Adrenal gland (tissue), 5 donors: ENCODE data around the gene SUV39H1.

Experiments used
- CTCF ChIP-seq, 6 experiments: fragments of 450-650 bp in 4 of 6; fragments of 200-600 bp in 2 of 6; sonication (generic) in 1 of 6; IDR thresholded peaks; 1 replicate in 5 of 6; 2 replicates in 1 of 6; pipeline versions ENCODE4 v1.5.1 to v1.8.0; 2016 to 2021; ENCODE audit warnings: antibody characterized with exemption in 6 of 6, mild to moderate bottlenecking in 2 of 6, moderate library complexity in 1 of 6
- POLR2A ChIP-seq, 2 donors: fragments of 450-650 bp; IDR thresholded peaks; one replicate each; pipeline ENCODE4 v1.6.1; 2017; ENCODE audit warnings: antibody characterized with exemption in 2 of 2, mild to moderate bottlenecking in 2 of 2, moderate library complexity in 1 of 2
- donor health status: DM: no; HTN: no; CAD: no.

GRCh38 chrX:48700246-48700645 lies 3.7 kb downstream of the SUV39H1 start:
- TF ChIP-seq CTCF (IDR thresholded peaks at IDR 0.05) (no peak), POLR2A (IDR thresholded peaks at IDR 0.05) (no peak)
